DOHH2 (cell line): ENCODE measurements around the gene RAB6B.

Experiments used
- H3F3A ChIP-seq: fragments of 200-600 bp; sonication (generic), shearing (Covaris generic); 2 replicates; pipeline ENCODE4 v1.6.0; 2016; ENCODE audit warnings: antibody characterized with exemption, mild to moderate bottlenecking; ENCODE audit not compliant: control insufficient read depth, insufficient read depth
- H3K27ac ChIP-seq: fragments of 200-600 bp; sonication (generic); 2 replicates; pipeline ENCODE4 v1.5.1; 2014; ENCODE audit warnings: low read depth, mild to moderate bottlenecking, low read length, moderate library complexity
- H3K27me3 ChIP-seq: fragments of 200-600 bp; sonication (generic); 2 replicates; pipeline ENCODE4 v1.6.1; 2014; ENCODE audit warnings: mild to moderate bottlenecking, low read length, mixed read lengths; ENCODE audit not compliant: control insufficient read depth
- H3K36me3 ChIP-seq: fragments of 200-600 bp; sonication (generic); 2 replicates; pipeline ENCODE4 v1.6.1; 2014; ENCODE audit warnings: mild to moderate bottlenecking, low read length, moderate library complexity, mixed read lengths; ENCODE audit not compliant: control insufficient read depth
- H3K4me1 ChIP-seq: fragments of 200-600 bp; sonication (generic); 2 replicates; pipeline ENCODE4 v1.6.1; 2014; ENCODE audit warnings: mild to moderate bottlenecking, low read length, mixed read lengths; ENCODE audit not compliant: control insufficient read depth
- H3K4me2 ChIP-seq: fragments of 200-600 bp; sonication (generic); 2 replicates; pipeline ENCODE4 v1.6.0; 2014; ENCODE audit warnings: mild to moderate bottlenecking, low read length, moderate library complexity
- H3K4me3 ChIP-seq: fragments of 200-600 bp; sonication (generic); 2 replicates; pipeline ENCODE4 v1.5.1; 2014; ENCODE audit warnings: mild to moderate bottlenecking, low read length, mixed read lengths
- H3K79me2 ChIP-seq: fragments of 200-600 bp; sonication (generic); 2 replicates; pipeline ENCODE4 v1.6.1; 2014; ENCODE audit warnings: mild to moderate bottlenecking, low read length, mixed read lengths; ENCODE audit not compliant: control insufficient read depth
- H3K9me2 ChIP-seq: fragments of 200-600 bp; sonication (generic); replicated peaks from 2 replicates; pipeline ENCODE4 v1.6.1; 2014; ENCODE audit warnings: mild to moderate bottlenecking, low read length, mixed read lengths; ENCODE audit not compliant: control insufficient read depth
- H3K9me3 ChIP-seq: fragments of 200-600 bp; sonication (generic); 2 replicates; pipeline ENCODE4 v1.6.1; 2014; ENCODE audit warnings: antibody characterized with exemption, low read length, mixed read lengths; ENCODE audit not compliant: control insufficient read depth, insufficient read depth
- H4K20me1 ChIP-seq: fragments of 200-600 bp; sonication (generic); 2 replicates; pipeline ENCODE4 v1.6.0; 2014; ENCODE audit warnings: low read depth, mild to moderate bottlenecking, antibody characterized with exemption, low read length, moderate library complexity; ENCODE audit not compliant: control insufficient read depth, insufficient read depth
- CTCF ChIP-seq: fragments of 200-600 bp; sonication (generic); IDR thresholded peaks from one replicate; pipeline ENCODE4 v1.5.1; 2014; ENCODE audit warnings: antibody characterized with exemption, mild to moderate bottlenecking, low read depth, low read length; ENCODE audit not compliant: poor library complexity, severe bottlenecking
- EZH2phosphoT487 ChIP-seq: fragments of 200-600 bp; sonication (generic); IDR thresholded peaks from 2 replicates; pipeline ENCODE4 v1.6.1; 2017; ENCODE audit warnings: borderline replicate concordance, mild to moderate bottlenecking, antibody characterized with exemption, low read length, moderate library complexity, mixed read lengths

RAB6B gene

DNA sequence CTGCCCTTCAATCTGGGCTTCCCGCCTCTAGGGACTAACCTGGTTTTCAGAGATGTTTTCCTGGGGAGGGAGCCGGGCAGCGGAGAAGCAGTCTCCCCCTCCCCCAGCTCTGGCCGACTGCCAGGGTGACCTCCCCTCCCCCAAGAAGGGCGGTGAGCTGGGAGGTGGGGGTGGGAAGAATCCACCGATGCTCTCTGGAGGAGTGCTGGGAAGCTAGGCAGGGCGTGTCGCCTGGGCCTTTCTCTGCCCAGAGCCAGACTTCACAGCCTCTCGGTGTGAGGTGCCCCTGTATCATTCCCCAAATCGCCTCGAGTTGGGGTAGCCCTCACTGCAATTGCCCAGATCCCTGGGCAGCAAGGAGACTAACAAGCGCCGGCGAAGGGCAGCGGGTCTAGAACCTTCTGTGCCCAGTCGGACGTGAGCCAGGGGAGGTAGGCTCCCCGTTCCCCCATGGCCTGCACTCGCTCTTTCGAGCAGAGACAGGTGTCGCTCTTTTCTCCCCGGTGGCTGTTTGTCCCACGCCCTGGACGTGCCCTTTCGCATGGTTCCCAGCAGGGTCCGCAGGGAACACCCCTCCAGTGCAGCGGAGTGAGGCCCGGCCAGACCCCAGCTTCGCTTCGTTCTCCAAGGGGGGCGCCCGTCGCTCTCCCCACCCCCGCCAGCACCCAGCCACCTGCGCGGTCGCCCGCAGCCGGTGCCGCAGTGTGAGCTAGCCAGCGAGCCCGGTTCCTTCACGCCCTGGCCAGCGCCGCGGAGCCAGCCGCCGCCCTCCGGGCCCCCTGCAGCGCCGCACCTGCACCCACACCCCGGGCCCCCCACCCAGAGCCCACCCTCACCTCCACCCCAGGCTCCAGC lies 1.1 kb downstream of the RAB6B start:
- Histone ChIP-seq H3K4me2 (no peak overlapping the region), H3K27me3 (peaks cover 10% of the 10 kb centered on the region), H3K4me3 (no peak overlapping the region)

DNA sequence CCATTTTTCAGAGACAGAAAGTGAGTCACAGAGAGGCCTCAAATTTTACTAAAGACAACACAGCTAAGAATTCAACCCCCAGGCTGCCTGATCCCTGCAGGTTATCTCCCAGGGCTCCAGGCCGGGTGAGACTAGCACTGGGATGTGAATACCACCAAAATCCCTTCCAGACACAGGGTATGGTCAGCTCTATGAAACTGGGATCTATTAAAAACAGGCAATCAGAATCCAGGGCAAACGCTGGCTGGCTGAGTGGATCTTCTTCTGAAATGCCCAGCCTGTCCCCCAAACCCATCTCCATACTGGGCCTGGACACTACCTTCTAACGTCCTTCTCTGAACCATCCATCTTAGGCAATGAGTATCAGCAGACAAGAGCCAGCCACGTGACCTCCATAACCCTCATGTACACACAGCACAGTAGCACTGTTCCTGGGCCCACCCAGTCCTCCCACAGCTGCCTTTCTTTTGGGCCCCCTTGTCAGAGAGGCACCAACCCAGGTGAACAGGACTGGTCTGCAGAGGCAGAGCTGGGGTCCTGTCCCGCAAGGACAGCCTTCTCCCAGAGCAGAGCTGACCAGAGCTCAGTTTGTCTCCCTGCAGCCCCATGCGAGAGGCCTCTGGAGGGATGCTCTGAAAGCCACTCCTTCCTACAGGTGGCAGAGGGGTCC lies 1.9 kb downstream of the RAB6B start:
- Histone ChIP-seq H3K9me3 (no peaks in the 10 kb centered on the region), H3K27ac (no peak overlapping the region), H3K4me1 (no peaks in the 10 kb centered on the region), H3K27me3 (peaks cover 10% of the 10 kb centered on the region), H4K20me1 (no peaks in the 10 kb centered on the region), H3K79me2 (no peaks in the 10 kb centered on the region), H3K4me3 (no peak overlapping the region), H3K36me3 (no peaks in the 10 kb centered on the region), H3K9me2 (no peaks in the 10 kb centered on the region), H3F3A (no peaks in the 10 kb centered on the region), H3K4me2 (no peak overlapping the region)
- TF ChIP-seq EZH2phosphoT487 (no peak), CTCF (no peak)

More for the DNA sequence above, 1.1 kb downstream of the RAB6B start:
- Histone ChIP-seq H3K27ac (no peak overlapping the region), H3K9me3 (no peaks in the 10 kb centered on the region), H3K4me1 (no peaks in the 10 kb centered on the region), H3F3A (no peaks in the 10 kb centered on the region), H3K36me3 (no peaks in the 10 kb centered on the region), H3K9me2 (no peaks in the 10 kb centered on the region), H4K20me1 (no peaks in the 10 kb centered on the region), H3K79me2 (no peaks in the 10 kb centered on the region)
- TF ChIP-seq EZH2phosphoT487 (no peak), CTCF (no peak)

DNA sequence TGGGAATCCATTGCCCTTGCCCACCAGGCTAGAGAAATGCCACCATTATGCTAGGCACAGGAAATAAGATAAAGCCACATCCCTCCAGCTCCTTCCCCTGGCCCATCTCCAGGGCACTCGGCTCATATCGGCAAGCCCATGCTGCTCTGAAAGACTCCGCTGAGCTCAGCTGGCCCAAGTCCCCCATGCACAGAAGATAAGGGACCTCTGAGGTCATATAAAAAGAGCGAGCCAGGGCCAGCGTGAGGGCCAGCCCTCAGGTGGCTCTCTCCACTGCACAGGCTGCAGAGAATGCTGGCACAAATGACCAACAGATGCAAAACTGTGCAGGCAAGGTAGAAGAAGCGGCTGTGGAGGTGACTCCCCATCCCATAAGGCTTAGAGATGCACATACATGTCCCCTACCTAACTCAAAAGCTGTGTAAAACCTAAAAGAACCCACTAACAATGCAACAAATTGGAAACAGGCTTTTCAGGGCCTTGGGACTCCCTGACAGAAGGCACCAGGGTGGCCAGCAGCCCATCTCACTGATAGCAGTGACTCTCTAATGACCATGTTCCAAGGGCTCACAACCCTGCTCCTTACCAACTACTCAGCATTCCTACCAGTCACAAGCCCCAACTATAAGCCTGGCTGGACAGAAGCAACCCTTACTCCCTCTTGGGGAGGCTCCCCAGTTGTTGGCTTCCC lies 3.0 kb downstream of the RAB6B start:
- Histone ChIP-seq H3K9me3 (no peaks in the 10 kb centered on the region), H3K4me3 (no peak overlapping the region), H3K9me2 (no peaks in the 10 kb centered on the region), H3K27ac (no peak overlapping the region), H3F3A (no peaks in the 10 kb centered on the region), H4K20me1 (no peaks in the 10 kb centered on the region), H3K27me3 (peaks cover 10% of the 10 kb centered on the region), H3K36me3 (no peaks in the 10 kb centered on the region), H3K4me1 (no peaks in the 10 kb centered on the region), H3K4me2 (no peak overlapping the region), H3K79me2 (no peaks in the 10 kb centered on the region)
- no peak for TF ChIP-seq CTCF
- TF ChIP-seq EZH2phosphoT487: no peak
